DND-41 (cell line): Measurements from ENCODE around the gene CREG2.

Source experiments
- EZH2 ChIP-seq: IDR thresholded peaks from 3 replicates; pipeline ENCODE4 v1.6.1; 2012; ENCODE audit warnings: borderline replicate concordance, low read depth, mild to moderate bottlenecking, moderate library complexity, low read length, inconsistent platforms; ENCODE audit not compliant: severe bottlenecking
- TF ChIP-seq, protein P1 (sequence below): IDR thresholded peaks from 2 replicates; pipeline ENCODE4 v1.5.1; 2012; ENCODE audit warnings: borderline replicate concordance, low read length, moderate library complexity, mild to moderate bottlenecking; ENCODE audit not compliant: poor library complexity, severe bottlenecking; ENCODE audit errors: extremely low read depth

DNA sequence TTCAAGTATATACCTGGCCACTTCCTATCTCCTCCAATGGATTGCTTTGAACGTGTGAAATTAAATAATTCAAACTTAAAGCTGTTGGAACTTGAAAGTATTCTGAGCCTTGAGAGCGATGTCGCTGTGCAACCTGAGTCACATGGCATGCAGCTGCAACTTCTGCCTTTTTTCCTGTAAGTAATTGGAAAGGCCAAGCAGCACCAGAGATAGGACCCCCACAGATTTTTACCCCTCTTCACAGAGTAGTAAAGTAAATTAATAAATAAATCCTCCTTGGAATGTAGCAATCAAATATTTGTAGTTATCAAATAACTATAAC, 75.6 kb downstream of the CREG2 start:
- TF ChIP-seq, protein P1, sequence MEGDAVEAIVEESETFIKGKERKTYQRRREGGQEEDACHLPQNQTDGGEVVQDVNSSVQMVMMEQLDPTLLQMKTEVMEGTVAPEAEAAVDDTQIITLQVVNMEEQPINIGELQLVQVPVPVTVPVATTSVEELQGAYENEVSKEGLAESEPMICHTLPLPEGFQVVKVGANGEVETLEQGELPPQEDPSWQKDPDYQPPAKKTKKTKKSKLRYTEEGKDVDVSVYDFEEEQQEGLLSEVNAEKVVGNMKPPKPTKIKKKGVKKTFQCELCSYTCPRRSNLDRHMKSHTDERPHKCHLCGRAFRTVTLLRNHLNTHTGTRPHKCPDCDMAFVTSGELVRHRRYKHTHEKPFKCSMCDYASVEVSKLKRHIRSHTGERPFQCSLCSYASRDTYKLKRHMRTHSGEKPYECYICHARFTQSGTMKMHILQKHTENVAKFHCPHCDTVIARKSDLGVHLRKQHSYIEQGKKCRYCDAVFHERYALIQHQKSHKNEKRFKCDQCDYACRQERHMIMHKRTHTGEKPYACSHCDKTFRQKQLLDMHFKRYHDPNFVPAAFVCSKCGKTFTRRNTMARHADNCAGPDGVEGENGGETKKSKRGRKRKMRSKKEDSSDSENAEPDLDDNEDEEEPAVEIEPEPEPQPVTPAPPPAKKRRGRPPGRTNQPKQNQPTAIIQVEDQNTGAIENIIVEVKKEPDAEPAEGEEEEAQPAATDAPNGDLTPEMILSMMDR, result no peak
- TF ChIP-seq EZH2, result no peak
